Cardiac septum (tissue), 1 donor: Measurements from ENCODE around the gene CDH23. TPM values are rescaled to one million over a fixed set of nuclear protein-coding genes. Genes with fewer than 3 reads are reported as not detected.

Source experiments
- DNase-seq: peaks from one replicate; pipeline ENCODE4 v3.0.0-alpha.2; 2020; ENCODE audit warnings: low spot score
- intact Hi-C: fragments of 100-400 bp; cut with DNase I; formaldehyde crosslinking; loops from one replicate; pipeline ENCODE4 v1.14.0; 2022
- total RNA-seq: library from RNA; stranded (reverse); fragmentation: NEBNext Ultra II Directional; extraction: Animal tissue kit (Norgen Biotek cat#: 25700); gene quantifications from one replicate; pipeline ENCODE4 v1.2.1, GENCODE V29; 2021
- donor health status: DM: no; HTN: no; CAD: no.

The CDH23 gene
- total RNA-seq, 1 donor from 2014 or later = 9.3 TPM

GRCh38 chr10:71368176-71368575 lies 28.5 kb upstream of the CDH23 start:
- intact Hi-C loops = no loop called here
- no peak for DNase-seq

GRCh38 chr10:71368643-71369042 lies 28.1 kb upstream of the CDH23 start:
- intact Hi-C loops = no loop called here
- no peak for DNase-seq

- intact Hi-C loops = no loop called here
- no peak for DNase-seq
These were observed 27.1 kb upstream of the CDH23 start for GRCh38 chr10:71369602-71370001.

GRCh38 chr10:71370031-71370430 lies 26.7 kb upstream of the CDH23 start:
- intact Hi-C loops = no loop called here
- no peak for DNase-seq

GRCh38 chr10:71371750-71372166 lies 25.0 kb upstream of the CDH23 start:
- intact Hi-C loops = no loop called here
- DNase-seq = no peak

GRCh38 chr10:71372882-71373495 lies 23.7 kb upstream of the CDH23 start:
- DNase-seq = no peak
- intact Hi-C loops = no loop called here

GRCh38 chr10:71374481-71375233 lies 22.1 kb upstream of the CDH23 start:
- intact Hi-C loops = no loop called here
- DNase-seq = no peak

GRCh38 chr10:71375952-71376351 lies 20.8 kb upstream of the CDH23 start:
- intact Hi-C loops = loop anchor here (2.0 kb wide), 1 partner anchor 57 kb away; the partner anchor contains the start of gene SLC29A3
- DNase-seq = no peak

GRCh38 chr10:71378336-71379117 lies 18.2 kb upstream of the CDH23 start:
- intact Hi-C loops = no loop called here
- no peak for DNase-seq

- DNase-seq = no peak
- intact Hi-C loops = no loop called here
These were observed 17.5 kb upstream of the CDH23 start for GRCh38 chr10:71379118-71379766.

- intact Hi-C loops = no loop called here
- no peak for DNase-seq
These were observed 15.9 kb upstream of the CDH23 start for GRCh38 chr10:71380841-71381240.

- intact Hi-C loops = no loop called here
These were observed 15.1 kb upstream of the CDH23 start for GRCh38 chr10:71381611-71382010.

GRCh38 chr10:71382028-71382427 lies 14.7 kb upstream of the CDH23 start:
- intact Hi-C loops = no loop called here
- DNase-seq = no peak

More at GRCh38 chr10:71381611-71382010, 15.1 kb upstream of the CDH23 start:
- DNase-seq = no peak

- DNase-seq = no peak
- intact Hi-C loops = no loop called here
These were observed 14.0 kb upstream of the CDH23 start for GRCh38 chr10:71382757-71383156.

- DNase-seq = peak; percentile 90
- intact Hi-C loops = loop anchor here (1.0 kb wide), 1 partner anchor 428 kb away; no protein-coding TSS in a partner anchor
These were observed 12.6 kb upstream of the CDH23 start for GRCh38 chr10:71383972-71384687.

GRCh38 chr10:71388171-71388570 lies 8.5 kb upstream of the CDH23 start:
- intact Hi-C loops = no loop called here
- DNase-seq = no peak

GRCh38 chr10:71388583-71389310 lies 8.0 kb upstream of the CDH23 start:
- intact Hi-C loops = no loop called here

GRCh38 chr10:71389768-71390460 lies 6.8 kb upstream of the CDH23 start:
- peak; percentile 43 for DNase-seq
- intact Hi-C loops = no loop called here

More at GRCh38 chr10:71388583-71389310, 8.0 kb upstream of the CDH23 start:
- peak; percentile 14 for DNase-seq
